Left renal pelvis (tissue), 4 donors: ENCODE measurements around the gene LRRC39. TPM values are rescaled to one million over a fixed set of nuclear protein-coding genes. Genes with fewer than 3 reads are reported as not detected.

ENCODE experiments used
- polyA plus RNA-seq, 4 donors: library from polyadenylated mRNA; unstranded; fragments of 120-200 nt; gene quantifications; one replicate each; pipeline ENCODE4 v1.2.1, GENCODE V29; 2013; ENCODE audit not compliant: insufficient read length in 4 of 4

Gene LRRC39
- polyA plus RNA-seq, 4 donors = 2.4 to 3.9 (median 2.9) TPM

Other genes with a start within 250 kb of the LRRC39 start
- gene SLC35A3, start 208.3 kb downstream of the LRRC39 start, polyA plus RNA-seq = 10 to 100 TPM; 23.1 to 37.4 (median 33.6) TPM
- 10 to 100 TPM in 1 of 4 donors, 1 to 10 TPM in 3; 6.4 to 10.7 (median 8.9) TPM for gene SASS6, start 45.3 kb downstream of the LRRC39 start, polyA plus RNA-seq
- 10 to 100 TPM; 25.0 to 40.3 (median 35.5) TPM for gene TRMT13, start 45.1 kb downstream of the LRRC39 start, polyA plus RNA-seq
- 10 to 100 TPM; 14.4 to 27.9 (median 22.2) TPM for gene DBT, start 71.6 kb upstream of the LRRC39 start, polyA plus RNA-seq
- gene RTCA, start 88.0 kb upstream of the LRRC39 start, polyA plus RNA-seq = 10 to 100 TPM; 22.6 to 37.4 (median 33.8) TPM
- 10 to 100 TPM; 13.7 to 32.3 (median 30.1) TPM for gene CDC14A, start 174.2 kb upstream of the LRRC39 start, polyA plus RNA-seq